Spinal cord (tissue), 10 donors: ENCODE results near the gene YEATS2. TPM values are rescaled to one million over a fixed set of nuclear protein-coding genes. Genes with fewer than 3 reads are reported as not detected.
A peak's percentile ranks its signal among the peaks of the same experiment; 100 is the strongest.
"Not testable (repeated sequence)": the region's sequence is repeated elsewhere in the genome, so short reads cannot be mapped to it uniquely, and the experiment has no call there.

ENCODE experiments used
- DNase-seq, 6 donors: peaks; one replicate each; pipeline versions ENCODE4 v3.0.0 to v3.0.0-alpha.2; 2013 to 2015; ENCODE audit warnings: low spot score in 6 of 6, low read depth in 4 of 6
- H3K27ac ChIP-seq: one replicate; pipeline ENCODE4 v1.5.1; 2013; ENCODE audit warnings: low read depth, low read length, control low read depth
- H3K27me3 ChIP-seq: one replicate; pipeline ENCODE4 v1.6.1; 2013; ENCODE audit warnings: low read length; ENCODE audit not compliant: control insufficient read depth, insufficient read depth
- H3K36me3 ChIP-seq: one replicate; pipeline ENCODE4 v1.6.1; 2013; ENCODE audit warnings: low read length; ENCODE audit not compliant: control insufficient read depth, insufficient read depth
- H3K4me1 ChIP-seq: one replicate; pipeline ENCODE4 v1.6.1; 2013; ENCODE audit warnings: low read length; ENCODE audit not compliant: control insufficient read depth, insufficient read depth
- H3K4me3 ChIP-seq: one replicate; pipeline ENCODE4 v1.5.1; 2013; ENCODE audit warnings: low read depth, low read length, control low read depth
- H3K9me3 ChIP-seq: one replicate; pipeline ENCODE4 v1.6.1; 2013; ENCODE audit warnings: low read length; ENCODE audit not compliant: control insufficient read depth, insufficient read depth
- WGBS: methylation state at CpG from one replicate; pipeline ENCODE4 v1.1.5; 2013; ENCODE audit warnings: missing lambda C conversion rate; ENCODE audit not compliant: insufficient coverage; 5-methylcytosine and 5-hydroxymethylcytosine counted together
- polyA plus RNA-seq, 2 donors: library from polyadenylated mRNA; unstranded; fragments of 120-200 nt; gene quantifications; one replicate each; pipeline ENCODE4 v1.2.1, GENCODE V29; 2013; ENCODE audit not compliant: insufficient read length in 2 of 2
- total RNA-seq, 2 donors: library from RNA; depleted of rRNA in 1 of 2; stranded (reverse); fragments of 120-200 nt in 1 of 2; fragments of >200 nt in 1 of 2; gene quantifications; one replicate each; pipeline versions ENCODE4 v1.2.3 to v1.2.4, GENCODE V29; 2013 to 2014
- donor health status: healthy.

Gene YEATS2
- total and polyA plus RNA-seq, 4 donors: 32.9 to 43.3 (median 37.3) TPM

- not testable (repeated sequence) for H3K27me3 ChIP-seq, H3K27ac ChIP-seq, DNase-seq, H3K4me1 ChIP-seq, H3K4me3 ChIP-seq, H3K9me3 ChIP-seq, H3K36me3 ChIP-seq
- 100% methylated on average over 5 of the region's 5 CpGs for WGBS
Observed at GRCh38 chr3:183689621-183690020, 8.0 kb upstream of the YEATS2 start.

- Histone ChIP-seq H3K27me3 (no peaks in the 10 kb centered on the region), H3K36me3 (no peaks in the 10 kb centered on the region), H3K4me1 (no peaks in the 10 kb centered on the region), H3K9me3 (no peaks in the 10 kb centered on the region), H3K27ac (no peak overlapping the region), H3K4me3 (no peak overlapping the region)
- WGBS: 97% methylated on average over 9 of the region's 11 CpGs
- DNase-seq: no peak
Observed at GRCh38 chr3:183690402-183690995, 7.1 kb upstream of the YEATS2 start.

DNA sequence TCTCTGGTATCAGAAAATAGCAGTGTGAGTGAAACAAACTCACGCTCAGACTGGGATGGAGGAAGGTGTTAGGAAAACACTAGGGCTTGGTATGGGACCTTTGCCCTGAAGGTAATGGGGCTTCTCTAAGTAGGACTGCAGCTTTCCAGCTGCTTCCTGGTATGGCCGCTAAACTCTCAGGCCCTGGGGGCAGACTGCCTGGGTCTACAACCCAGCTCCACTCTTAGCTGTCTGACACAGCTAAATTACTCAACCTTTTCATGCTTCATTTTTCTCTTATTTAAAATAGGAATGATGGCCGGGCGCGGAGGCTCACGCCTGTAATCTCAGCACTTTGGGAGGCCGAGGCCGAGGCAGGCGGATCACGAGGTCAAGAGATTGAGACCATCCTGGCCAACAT is 5.2 kb upstream of the YEATS2 start:
- H3K4me3 ChIP-seq: no peak overlapping the region
- 79% methylated on average over 2 of the region's 10 CpGs for WGBS
- no peaks in the 10 kb centered on the region for H3K9me3 ChIP-seq
- no peaks in the 10 kb centered on the region for H3K27me3 ChIP-seq
- DNase-seq: no peak
- no peaks in the 10 kb centered on the region for H3K36me3 ChIP-seq
- H3K27ac ChIP-seq: no peak overlapping the region
- H3K4me1 ChIP-seq: no peaks in the 10 kb centered on the region

GRCh38 chr3:183695569-183696364 is 1.8 kb upstream of the YEATS2 start:
- H3K36me3 ChIP-seq: no peaks in the 10 kb centered on the region
- DNase-seq: no peak
- H3K27ac ChIP-seq: no peak overlapping the region
- peaks cover 4% of the 10 kb centered on the region for H3K4me1 ChIP-seq
- no peak overlapping the region for H3K4me3 ChIP-seq
- no peaks in the 10 kb centered on the region for H3K27me3 ChIP-seq
- no peaks in the 10 kb centered on the region for H3K9me3 ChIP-seq
- WGBS: 90% methylated on average over 6 of the region's 7 CpGs

- Histone ChIP-seq H3K27me3 (no peaks in the 10 kb centered on the region), H3K36me3 (peaks cover 8% of the 10 kb centered on the region), H3K4me1 (peaks cover 11% of the 10 kb centered on the region), H3K4me3 (peak overlapping the region; percentile 91), H3K27ac (peak overlapping the region; percentile 76), H3K9me3 (no peaks in the 10 kb centered on the region)
- 0% methylated on average over 2 of the region's 4 CpGs for WGBS
- no peak for DNase-seq
Observed at GRCh38 chr3:183697123-183697609, 431 bp upstream of the YEATS2 start.

DNA sequence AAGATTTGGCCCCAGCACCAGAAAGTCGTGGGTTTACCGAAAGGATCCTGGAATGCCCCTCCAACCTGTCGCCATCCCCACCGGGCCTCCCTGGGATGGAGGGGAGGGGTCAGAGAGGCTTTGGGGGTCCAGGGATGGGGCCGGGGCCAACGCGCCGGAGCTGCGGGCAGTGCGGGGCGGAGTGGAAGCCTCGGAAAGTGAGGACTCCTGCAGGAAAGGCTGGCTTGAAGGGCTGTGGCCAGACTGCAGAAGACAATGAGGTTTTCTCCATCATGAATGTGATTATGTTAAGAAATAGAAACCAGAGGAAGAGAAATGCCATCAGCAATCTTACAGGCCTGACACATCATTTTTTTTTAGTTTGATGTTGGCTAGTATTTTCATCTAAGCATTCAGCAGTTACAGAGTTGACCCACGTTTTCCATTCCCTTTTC is 738 bp downstream of the YEATS2 start:
- H3K27me3 ChIP-seq: no peaks in the 10 kb centered on the region
- peak overlapping the region; percentile 91 for H3K4me3 ChIP-seq
- H3K4me1 ChIP-seq: peaks cover 11% of the 10 kb centered on the region
- peak overlapping the region; percentile 96 for H3K27ac ChIP-seq
- 0% methylated on average over 12 of the region's 13 CpGs for WGBS
- H3K36me3 ChIP-seq: peaks cover 10% of the 10 kb centered on the region
- no peaks in the 10 kb centered on the region for H3K9me3 ChIP-seq
- peak in 3 of 6 donors; percentile 18 to 69 (median 68) for DNase-seq

GRCh38 chr3:183698756-183699155 is 1.2 kb downstream of the YEATS2 start:
- peaks cover 10% of the 10 kb centered on the region for H3K36me3 ChIP-seq
- H3K4me1 ChIP-seq: peaks cover 11% of the 10 kb centered on the region
- WGBS: 0% methylated on average over 5 of the region's 9 CpGs
- H3K9me3 ChIP-seq: no peaks in the 10 kb centered on the region
- H3K27ac ChIP-seq: peak overlapping the region; percentile 96
- peak overlapping the region; percentile 91 for H3K4me3 ChIP-seq
- no peaks in the 10 kb centered on the region for H3K27me3 ChIP-seq
- DNase-seq: peak in 3 of 6 donors; percentile 20 to 62 (median 45)

- Histone ChIP-seq H3K9me3 (no peaks in the 10 kb centered on the region), H3K27me3 (no peaks in the 10 kb centered on the region), H3K36me3 (peaks cover 10% of the 10 kb centered on the region), H3K4me3 (peak overlapping the region; percentile 91), H3K4me1 (peaks cover 11% of the 10 kb centered on the region), H3K27ac (peak overlapping the region; percentile 96)
- WGBS: 40% methylated on average over 10 of the region's 13 CpGs
- DNase-seq: peak in 2 of 6 donors; percentile 5 to 12
Observed at GRCh38 chr3:183699238-183699947, 1.8 kb downstream of the YEATS2 start.

GRCh38 chr3:183701744-183702143 is 4.1 kb downstream of the YEATS2 start:
- WGBS: 91% methylated on average over 5 of the region's 5 CpGs
- H3K9me3 ChIP-seq: no peaks in the 10 kb centered on the region
- H3K4me1 ChIP-seq: peaks cover 11% of the 10 kb centered on the region
- H3K4me3 ChIP-seq: no peak overlapping the region
- no peak overlapping the region for H3K27ac ChIP-seq
- H3K36me3 ChIP-seq: peaks cover 12% of the 10 kb centered on the region
- no peak for DNase-seq
- no peaks in the 10 kb centered on the region for H3K27me3 ChIP-seq
